HuH-7.5 (cell line): Measurements from ENCODE around the gene MXD4.
"Not testable (repeated sequence)": the region's sequence is repeated elsewhere in the genome, so short reads cannot be mapped to it uniquely, and the experiment has no call there.

Experiments
- DNase-seq: peaks from one replicate; pipeline ENCODE4 v3.0.0; 2011; ENCODE audit warnings: low spot score

The MXD4 gene

DNA sequence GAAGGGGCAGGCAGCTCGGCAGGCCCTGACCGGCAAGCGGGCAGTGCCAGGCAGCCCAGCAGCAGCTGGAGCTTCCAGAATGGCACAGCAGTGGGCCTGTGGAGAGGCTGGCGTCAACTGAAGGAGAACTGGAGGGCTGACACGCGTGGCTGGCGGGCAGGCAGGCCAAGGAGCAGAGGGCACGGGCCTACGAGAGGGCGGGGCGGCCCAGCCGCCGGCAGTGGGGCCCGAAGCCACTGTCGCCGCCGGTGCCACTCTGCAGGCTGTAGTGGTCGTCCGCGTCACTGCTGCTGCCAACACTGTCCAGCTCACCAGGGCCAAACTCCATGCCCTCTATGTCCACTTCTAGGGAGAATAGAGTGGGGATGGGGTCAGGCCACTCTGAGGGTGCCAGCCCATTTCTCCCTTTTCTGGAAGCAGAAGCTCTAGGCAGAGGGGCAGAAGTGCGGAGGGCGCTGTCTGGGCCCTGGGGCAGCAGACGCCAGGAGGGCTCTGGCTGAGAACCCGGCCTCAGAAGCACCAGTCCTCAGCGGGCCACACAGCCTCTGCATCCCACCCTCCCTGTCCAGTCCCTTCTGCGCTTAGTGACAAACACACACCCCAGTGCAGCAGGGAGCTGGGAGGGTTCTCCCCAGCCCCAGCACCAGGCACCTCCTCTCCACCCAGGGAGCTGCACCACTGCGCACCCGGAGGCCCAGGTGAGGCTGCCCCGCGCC lies 11.4 kb downstream of the MXD4 start:
- peak; percentile 5 for DNase-seq

DNA sequence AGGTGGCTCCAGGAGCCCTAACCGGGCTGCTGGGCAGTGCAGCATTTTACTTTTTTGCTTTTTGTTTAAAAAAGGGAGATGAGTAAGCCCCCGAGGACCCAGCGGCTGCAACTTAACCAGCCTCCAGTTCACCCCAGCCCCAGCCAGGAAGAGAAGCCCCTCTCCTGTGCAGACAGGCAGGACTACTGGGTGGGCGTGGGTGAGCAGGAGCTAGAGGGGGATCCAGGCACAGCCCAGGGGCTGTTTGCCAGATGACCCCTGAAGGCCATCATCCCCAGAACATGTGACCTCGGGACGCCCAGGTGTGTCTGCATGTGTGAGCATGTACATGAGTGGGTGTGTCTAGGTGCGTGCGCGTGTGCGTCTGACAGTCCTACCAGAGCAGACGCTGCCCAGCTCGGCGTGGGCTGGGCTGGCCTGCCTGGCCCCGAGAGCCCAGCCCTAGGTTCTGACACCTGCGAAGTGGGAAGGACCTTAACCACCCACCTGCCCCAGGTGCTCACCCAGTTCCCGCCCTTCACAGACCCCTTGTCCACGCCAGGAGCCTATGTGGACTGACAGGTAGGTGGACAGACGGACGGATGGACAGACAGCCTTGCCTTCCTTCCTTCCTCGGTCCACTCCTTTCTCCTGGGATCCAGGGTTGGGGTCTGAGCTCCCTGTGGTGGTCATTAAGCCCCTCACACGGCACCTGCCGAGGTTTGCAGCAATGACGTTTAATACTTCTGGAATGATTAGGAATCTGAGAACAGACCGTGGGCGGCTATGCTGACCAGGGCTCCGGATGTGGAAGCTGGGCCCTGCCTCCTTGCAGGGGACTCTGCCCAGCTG lies 12.2 kb downstream of the MXD4 start:
- DNase-seq, result no peak

DNA sequence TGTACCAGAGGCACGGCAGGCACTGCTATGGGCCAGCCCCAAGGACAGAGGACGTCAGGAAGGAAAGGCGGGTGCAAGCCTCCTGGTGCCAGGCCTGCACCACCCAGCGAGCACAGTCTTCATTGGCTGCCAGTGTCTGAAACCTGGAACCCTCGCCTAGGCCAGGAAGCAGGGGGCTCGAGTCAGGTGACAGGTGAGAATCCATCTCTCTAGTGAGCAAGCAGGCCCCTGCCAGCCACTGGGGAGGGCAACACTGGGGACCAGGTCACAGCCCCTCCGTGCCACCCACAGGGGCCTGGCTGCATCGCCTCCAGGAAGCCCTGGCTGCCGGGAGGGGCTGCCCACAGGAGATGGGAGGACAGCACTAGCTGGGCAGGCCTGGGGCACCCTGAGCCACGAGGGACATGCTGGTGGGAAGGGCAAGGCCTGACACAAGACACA lies 13.1 kb downstream of the MXD4 start:
- no peak for DNase-seq

DNA sequence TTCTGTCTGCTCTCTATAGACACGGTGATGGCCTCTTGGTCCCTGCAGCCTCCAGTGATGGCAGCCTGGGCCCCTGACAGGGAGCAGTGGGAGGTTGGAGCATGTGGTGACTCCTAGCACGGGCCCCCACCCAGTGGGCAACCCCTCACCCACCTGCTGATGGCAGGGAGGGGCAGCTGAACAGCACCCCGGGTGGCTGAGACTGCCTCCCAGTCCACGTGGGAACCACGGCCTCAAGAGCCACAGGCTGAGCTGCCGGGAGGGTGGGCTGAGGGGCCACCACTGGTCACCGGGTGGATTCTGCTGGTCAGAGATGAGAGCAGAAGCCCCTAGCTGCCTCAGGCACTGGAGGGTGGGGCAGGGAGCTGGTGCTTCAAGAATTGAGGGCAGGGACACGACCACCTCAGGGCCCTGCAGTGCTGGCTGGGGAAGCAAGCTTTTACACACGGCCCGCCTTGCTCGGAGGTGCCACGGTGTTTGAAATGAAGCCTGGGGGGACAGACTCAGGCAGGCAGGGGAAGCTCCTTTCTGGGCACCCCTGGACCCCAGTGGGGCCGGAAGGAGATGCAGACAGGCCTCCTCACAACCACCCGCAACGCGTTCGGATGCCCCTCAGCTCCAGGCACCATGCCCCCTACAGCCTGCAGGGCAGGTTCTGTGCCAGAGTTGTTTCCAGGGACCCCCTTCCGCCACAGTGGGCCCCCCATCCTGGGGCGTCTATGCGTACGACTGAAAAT lies 13.7 kb downstream of the MXD4 start:
- no peak for DNase-seq

DNA sequence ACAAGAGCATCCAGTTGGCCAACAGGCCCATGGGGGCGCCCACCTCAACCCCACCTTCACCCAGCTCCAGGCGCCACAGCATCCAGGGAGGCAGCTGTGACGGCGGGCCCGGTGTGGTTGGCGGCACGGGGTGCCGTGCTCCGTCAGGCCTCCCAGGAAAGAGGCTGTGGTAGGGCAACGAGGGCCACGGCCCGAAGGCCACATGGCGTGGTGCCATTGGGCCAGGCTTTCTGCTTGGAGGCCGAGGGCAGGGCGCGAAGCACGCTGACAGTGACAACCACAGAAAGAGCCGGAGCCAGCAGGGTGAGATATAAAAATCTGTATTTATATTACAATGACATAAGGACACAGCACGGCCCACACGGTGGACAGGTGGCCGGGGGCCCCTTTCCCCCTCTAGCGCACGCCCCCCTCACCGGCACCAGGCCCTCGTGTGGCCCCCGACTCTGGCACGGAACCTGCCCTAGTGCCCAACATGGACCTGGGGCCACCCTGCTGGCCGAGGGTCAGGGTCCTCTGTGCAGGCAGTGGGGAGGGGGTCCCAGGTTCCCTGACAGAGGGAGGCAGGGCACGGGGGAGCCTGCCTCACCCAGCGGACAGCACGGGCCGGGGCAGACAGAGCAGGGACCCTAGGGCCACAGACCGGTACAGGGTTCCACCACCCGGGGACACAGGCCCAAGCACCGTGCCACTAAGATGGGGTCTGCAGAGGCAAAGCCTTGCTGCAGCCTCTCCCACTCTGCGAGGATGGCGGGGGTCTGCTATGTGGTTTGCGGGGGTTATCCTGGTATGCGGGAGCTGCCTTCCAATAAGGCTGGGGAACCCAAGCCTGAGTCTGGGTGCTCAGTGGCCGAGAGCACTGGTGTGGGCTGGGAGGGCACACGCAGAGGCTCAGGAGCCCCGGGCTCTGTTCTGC lies 14.5 kb downstream of the MXD4 start:
- DNase-seq, result no peak

DNA sequence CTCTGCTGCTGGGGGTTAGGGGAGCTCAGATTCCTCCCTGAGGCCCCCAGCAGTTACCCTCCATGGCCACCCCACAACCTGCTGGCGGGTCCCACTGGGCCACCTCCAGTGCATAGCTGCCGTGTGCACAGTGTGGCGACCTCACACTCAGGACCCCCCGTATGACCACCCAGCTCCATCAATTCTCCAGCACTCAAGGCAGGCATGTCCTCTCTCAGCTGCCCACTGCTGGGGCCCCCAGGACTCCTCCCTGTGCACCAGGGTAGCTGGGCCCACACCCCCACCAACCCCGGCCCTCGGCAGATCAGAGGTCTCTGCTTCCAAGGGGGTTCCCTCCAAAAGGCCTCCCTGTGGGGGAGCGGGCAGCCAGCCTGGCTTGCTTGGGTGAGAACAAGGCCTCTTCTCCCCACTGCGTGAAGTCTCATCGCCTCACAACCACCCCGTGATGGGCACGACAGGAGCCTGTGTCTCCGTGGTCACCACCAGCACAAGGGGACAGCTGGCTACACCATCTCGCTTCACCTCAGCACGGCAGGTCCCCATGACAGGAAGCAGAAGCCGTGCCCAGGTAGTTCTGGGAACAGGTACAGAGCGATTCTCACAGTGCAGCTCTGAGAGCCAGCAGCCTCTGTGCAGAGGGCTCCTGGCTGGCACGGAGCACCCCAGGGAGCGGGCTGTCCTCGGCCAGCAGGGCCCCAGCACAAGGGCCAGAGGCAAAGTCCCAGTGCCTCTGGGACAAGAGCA lies 15.4 kb downstream of the MXD4 start:
- no peak for DNase-seq

DNA sequence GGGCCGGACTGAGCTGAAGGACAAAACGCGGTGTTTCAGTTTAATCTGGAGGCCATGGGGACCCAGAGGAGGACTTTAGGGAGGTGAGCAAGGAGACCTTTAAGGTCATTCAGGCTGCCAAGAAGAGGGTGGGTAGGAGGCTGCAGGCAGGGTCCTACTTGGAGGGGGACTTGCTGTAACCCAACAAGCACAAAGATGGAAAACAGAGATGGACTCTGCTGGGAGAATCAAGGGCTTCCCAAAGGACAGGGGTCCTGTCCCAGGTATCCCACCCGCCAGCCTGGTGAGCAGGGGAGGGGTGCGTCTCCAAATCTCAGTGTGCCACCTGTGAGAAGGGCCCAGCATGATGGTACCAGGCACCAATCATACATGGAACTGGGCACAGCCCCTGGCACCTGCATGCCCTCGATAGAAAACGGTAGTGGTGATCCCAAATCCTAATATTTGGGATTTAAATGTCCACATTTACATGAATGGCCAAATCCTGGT lies 16.1 kb downstream of the MXD4 start:
- DNase-seq, result no peak

DNA sequence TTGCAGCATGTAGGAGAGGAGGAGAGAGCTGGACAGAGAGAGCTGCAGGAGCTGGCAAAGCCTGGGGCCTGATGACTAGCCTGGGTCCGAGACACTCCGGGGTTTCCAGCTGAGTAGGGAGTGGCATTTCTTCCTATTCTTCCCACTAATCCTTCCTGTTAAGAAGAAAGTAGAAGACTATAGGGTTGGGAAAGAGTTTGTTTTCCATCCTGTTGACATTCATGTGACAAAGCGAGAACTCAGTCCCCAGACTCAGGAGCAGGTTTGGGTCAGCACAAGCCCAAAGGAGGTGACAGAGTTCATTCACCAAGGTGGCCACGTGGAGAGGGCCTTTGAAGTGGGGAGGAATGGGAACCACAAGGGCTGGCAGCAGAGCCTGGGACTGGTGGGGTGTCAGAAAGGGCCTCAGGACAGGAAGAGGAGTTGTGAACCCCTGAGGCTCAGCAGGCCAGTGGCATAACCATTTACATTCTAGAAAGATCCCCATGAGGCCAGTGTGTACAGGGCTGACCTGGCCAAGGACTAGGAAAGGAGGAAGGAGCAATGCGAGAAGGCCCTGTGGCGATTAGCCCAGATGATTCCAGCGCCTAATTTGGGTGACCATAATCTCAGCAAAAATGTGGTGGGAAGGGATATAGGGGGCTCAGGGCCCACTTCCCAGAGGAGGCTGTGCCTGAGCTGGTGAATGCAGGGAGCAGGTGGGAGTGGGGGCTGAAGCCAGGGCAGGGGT lies 16.7 kb downstream of the MXD4 start:
- no peak for DNase-seq

DNA sequence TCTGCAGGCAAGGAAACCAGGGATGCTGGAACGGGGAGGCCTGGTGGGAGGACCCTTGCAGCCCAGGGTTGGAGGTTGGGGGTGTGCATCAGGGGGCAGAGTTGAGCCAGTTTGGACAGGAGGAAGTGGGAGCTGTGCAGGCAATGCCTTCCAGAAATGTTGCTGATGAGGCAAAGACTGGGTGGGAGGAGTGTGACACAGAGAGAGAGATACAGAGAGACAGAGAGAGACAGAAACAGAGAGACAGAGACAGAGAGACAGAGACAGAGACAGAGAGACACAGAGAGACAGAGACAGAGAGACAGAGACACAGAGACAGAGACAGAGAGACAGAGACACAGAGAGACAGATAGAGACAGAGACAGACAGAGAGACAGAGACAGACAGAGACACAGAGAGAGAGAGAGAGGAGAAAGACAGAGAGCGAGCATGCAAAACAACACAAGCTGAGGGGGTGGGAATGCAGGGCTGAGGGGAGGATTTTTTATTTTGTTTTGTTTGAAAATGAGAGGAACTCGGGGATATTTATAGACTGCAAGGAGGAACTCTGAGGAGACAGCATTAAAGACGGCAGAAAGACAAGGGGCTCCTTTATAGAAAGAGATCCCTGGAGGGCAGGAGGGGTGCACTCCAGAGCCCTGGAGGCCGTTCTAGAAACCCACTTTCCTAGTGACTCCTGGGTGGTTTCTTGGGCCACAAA lies 18.1 kb downstream of the MXD4 start:
- no peak for DNase-seq

DNA sequence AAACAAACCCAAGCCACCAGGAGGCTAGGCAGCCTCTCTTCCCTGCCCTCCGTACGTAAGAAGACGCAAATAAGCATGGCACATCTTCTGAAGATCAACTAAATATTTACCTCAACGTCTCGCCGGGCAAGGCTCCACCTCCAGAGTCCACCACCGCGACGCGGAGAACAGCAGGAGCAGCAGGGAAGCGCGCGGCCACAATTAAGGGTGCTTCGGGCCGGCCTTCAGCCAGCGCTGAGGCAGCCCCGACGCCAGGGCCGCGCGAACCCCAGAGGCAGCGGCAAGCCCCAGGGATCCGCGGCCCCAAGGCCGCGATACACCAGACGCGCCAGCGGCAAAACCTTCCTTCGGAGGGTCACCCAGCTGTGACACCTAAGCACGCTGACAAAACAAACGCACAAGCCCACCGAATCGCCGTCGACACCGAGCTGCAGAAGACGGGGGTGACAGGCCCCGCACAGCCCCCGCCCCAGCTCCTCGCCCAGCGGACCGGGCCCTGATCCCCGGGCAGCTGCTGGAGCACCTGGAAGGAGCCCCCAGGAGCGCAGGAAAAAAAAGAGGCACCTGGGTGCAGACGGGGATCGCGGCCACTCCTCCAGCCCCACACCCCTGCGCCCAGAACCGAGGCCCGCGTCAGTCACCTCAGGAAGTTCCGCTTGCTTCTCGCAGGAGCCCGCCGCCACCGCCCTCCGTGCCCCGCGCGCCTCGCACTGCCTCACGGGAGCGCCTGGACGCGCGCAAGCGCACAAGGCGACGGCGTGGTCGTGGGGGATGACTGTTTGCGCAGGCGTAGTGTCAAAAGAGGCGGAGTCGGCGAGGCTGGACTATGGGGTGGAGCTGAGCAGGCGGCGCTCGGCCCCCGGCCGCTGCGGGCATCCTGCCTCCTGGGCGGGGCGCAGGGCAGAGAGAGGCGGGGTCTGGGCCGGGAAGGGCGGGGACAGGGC lies 20.2 kb downstream of the MXD4 start, which contains the start of the genes HAUS3 and POLN:
TSS of gene HAUS3 (minus strand) at position 712 of the 944 bp plus-strand sequence. CDS start 1,175 bp downstream, outside the sequence.
TSS of gene POLN (minus strand) at position 712 of the 944 bp plus-strand sequence. CDS start 12,890 bp downstream, outside the sequence.
- peak; percentile 99 for DNase-seq

DNA sequence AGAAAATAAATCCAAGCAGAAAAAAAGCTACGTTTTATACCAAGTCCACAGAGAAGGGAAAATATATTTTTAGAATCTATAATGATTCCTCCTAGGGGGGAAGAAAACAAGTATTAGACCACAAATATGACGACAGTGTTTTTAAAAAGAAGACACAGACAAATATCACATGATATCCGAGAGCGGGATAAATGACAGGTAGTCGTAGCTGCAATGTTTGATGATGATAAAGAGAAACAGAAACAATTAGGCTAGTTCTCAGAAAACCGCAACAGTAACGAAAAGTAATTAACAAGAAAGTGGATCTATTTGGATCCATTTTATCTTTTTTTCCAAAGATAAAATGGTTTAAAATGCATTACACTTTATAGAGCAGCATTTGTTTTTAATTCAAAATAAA lies 20.9 kb downstream of the MXD4 start:
- DNase-seq, result no peak

DNA sequence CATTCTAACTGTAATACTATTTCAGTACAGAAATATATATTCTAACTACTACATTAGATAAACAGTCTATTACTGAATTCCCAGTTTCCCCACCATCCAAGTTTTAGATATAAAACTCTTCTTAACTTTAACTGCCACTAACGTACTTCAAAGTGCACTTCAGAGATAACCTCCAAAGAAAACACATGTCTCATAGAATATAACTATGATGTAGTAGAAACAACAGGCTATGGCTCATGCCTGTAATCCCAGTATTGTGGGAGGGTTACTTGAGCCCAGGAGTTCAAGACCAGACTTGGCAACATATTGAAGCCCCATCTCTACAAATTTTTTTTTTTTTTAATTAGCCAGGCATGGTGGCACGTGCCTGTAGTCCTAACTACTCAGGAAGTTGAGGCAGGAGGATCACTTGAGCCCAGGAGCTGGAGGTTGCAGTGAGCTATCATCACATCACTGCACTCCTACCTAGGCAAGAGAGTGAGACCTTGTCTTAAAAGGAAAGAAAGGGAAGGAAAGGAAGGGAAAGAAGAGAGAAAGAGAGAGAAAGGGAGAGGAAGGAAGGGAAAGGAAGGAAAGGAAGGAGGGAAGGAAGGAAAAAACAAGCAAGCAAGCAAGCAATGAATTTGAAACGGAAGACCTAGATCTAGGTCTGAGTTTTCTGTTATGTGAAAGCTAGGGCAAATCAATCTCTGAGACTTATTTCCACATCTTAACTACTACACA lies 24.8 kb downstream of the MXD4 start:
- no peak for DNase-seq

DNA sequence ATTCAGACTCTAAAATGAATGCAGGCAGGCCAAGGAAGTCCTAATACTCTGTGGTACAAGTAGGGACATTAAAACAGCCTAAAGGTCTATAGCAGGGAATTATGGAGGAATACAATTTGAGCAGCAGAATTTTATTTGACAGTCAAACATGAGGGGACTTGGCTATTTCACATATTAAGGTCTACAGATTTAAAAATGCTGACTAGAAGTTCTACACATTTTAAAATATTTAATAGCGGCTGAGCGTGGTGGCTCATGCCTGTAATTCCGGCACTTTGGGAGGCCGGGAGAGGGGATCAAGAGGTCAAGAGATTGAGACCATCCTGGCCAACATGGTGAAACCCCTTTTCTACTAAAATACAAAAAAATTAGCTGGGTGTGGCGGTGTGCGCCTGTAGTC lies 30.8 kb downstream of the MXD4 start:
- no peak for DNase-seq

DNA sequence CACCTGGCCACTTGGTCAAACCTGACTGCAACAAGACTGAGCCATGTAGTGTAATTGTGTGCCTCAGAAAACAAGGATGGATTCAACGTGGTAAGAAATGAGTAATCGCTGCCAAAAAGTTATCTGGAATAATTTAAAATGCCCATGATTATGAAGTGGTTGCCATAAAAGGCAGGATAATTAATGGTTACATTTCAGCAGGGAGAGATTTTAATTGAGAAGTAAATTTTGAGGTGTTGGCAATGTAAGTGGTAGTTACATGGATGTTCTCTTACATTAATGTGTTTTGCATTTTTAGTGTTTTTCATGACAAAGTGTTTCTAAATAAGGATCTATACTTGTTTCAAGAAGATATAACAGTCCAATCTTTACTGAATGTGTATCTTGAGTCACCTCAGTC lies 35.6 kb downstream of the MXD4 start:
- DNase-seq, result no peak

DNA sequence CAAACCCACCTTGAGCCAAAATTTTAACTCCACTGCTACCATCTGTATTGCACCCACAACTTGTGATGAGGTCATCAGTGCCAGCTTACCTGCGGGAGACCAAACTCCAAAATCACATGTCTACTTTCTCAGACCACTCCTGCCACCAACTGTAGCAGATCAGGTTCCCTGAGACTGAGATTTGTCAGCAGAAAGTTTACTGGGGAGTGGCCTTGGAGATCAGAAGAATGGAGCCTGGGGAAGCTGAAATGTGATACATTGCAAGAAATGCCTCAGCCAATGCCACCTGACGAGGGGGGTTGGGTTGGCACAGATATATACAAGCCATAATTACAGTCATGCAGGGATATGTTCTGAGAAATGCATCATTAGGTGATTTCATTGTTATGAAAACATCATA lies 39.1 kb downstream of the MXD4 start:
- no peak for DNase-seq

DNA sequence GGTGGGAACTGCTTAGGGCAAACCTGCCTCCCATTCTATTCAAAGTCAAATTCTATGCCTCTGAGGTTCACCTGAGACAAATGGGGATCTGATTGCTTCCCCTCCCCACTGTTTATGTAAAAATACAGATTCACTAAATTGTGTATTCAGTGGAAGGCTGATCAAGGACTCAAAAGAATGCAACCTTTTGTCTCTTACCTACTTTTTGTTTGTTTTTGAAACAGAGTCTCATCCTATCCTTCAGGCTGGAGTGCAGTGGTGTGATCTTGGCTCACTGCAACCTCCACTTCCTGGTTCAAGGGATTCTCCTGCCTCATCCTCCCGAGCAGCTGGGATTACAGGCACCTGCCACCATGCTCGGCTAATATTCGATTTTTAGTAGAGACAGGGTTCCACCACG lies 40.5 kb downstream of the MXD4 start:
- DNase-seq, result not testable (repeated sequence)

DNA sequence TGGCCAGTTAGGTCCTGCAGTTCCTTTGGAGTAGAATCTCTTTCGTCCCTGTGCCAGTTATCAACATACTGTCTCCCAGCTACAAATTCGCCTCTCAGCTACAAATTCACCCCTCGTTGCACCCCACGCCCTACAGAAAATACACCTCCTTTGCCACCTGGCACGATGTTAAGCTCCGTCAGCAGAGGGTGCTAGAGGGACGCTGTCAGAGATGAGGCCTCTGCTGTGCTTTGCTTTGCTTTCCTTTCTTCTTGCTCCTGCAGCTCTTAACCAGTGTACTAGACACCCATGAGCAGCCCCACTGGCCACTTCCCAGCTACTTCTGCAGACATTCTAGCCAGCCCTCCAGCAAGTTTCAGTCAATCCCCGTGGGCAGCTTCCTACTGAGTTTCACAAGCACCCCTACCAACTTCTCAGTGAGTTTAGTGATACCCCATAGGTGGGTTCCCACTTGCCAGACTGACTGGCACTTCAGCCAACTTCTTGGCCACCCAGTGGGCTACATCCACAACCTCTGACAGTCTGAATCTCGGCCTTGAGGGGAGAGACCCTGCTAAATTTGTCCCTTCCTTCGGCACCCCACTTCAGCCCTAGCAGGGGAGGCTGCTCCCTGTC lies 41.8 kb downstream of the MXD4 start:
- peak; percentile 27 for DNase-seq
